Neural crest cell (in vitro differentiated cells): ENCODE data around the gene MAP2K1. TPM values are rescaled to one million over a fixed set of nuclear protein-coding genes. Genes with fewer than 3 reads are reported as not detected.
"Not testable (repeated sequence)": the region's sequence is repeated elsewhere in the genome, so short reads cannot be mapped to it uniquely, and the experiment has no call there.

Experiments used
- DNase-seq: peaks from one replicate; pipeline ENCODE4 v3.0.0; 2021; ENCODE audit warnings: low read depth, mixed read lengths, low spot score
- H3K27ac Mint-ChIP-seq: one replicate; pipeline ENCODE4 v1.8.0; 2021; ENCODE audit warnings: mild to moderate bottlenecking, mixed read lengths; ENCODE audit not compliant: unreplicated experiment
- H3K27me3 Mint-ChIP-seq: 2 replicates; pipeline ENCODE4 v1.8.0; 2021; ENCODE audit warnings: low read depth, mild to moderate bottlenecking, mixed read lengths
- H3K36me3 Mint-ChIP-seq: 2 replicates; pipeline ENCODE4 v1.8.0; 2021; ENCODE audit warnings: low read depth, mild to moderate bottlenecking, mixed read lengths
- H3K4me1 Mint-ChIP-seq: 2 replicates; pipeline ENCODE4 v1.8.0; 2021; ENCODE audit warnings: mixed read lengths
- H3K4me3 Mint-ChIP-seq: one replicate; pipeline ENCODE4 v1.8.0; 2021; ENCODE audit warnings: mild to moderate bottlenecking, mixed read lengths
- H3K9me3 Mint-ChIP-seq: 2 replicates; pipeline ENCODE4 v1.8.0; 2021; ENCODE audit warnings: mixed read lengths
- long read RNA-seq: library from polyadenylated mRNA; unstranded; transcript quantifications from one replicate; pipeline ENCODE4 v2.0.0, GENCODE V29; 2020
- total RNA-seq: library from RNA; stranded (reverse); gene quantifications from 2 replicates; pipeline ENCODE4 v1.2.1, GENCODE V29; 2021
- TF ChIP-seq, protein P1 (sequence below): fragments of 200-600 bp; sonication (generic); conservative IDR thresholded peaks from 2 replicates; pipeline ENCODE4 v1.5.0; 2021; ENCODE audit warnings: antibody characterized with exemption, mild to moderate bottlenecking

The MAP2K1 gene
- total RNA-seq, result 43.3 and 43.4 TPM in 2 replicates
- long read RNA-seq, partial matches to known transcripts, result 2 of 14 reads
- long read RNA-seq, other reads (novel, unspliced or antisense), result 12 of 14 reads

DNA sequence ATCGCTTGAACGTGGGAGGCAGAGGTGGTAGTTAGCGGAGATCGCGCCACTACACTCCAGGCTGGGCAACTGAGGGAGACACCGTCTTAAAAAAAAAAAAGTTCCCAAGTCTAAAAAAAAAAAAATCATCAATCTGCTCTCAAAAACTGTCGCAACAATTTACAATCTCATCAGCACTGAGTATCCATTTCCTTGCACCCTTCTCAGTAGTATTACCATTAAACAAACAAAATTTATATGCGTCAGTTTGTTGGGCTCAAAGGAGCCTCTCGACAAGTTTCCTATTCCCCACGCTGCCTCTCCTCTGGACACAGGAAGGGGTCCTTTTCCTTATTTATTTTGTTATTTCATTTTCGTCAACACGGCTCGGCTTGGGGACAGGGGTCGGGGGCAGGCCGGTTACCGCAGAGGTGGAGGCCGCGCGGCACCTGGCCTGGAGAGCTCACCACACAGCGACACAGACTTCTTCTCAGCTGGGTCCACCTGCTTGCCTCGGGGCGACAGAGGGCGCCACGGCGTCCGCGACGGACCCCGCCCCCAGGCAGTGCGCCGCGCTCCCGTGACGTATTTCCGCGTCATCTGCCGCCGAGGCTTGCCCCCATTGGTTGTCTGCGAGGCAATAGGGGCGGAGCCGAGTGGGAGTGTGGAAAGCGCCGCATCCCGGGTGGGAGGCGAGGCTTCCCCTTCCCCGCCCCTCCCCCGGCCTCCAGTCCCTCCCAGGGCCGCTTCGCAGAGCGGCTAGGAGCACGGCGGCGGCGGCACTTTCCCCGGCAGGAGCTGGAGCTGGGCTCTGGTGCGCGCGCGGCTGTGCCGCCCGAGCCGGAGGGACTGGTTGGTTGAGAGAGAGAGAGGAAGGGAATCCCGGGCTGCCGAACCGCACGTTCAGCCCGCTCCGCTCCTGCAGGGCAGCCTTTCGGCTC is at the start of gene MAP2K1:
Gene MAP2K1 (plus strand): TSS at position 709 of the 920 bp plus-strand sequence. CDS start 436 bp downstream, outside the sequence.
- H3K36me3 Mint-ChIP-seq, result no peaks in the 10 kb centered on the region
- H3K9me3 Mint-ChIP-seq, result no peaks in the 10 kb centered on the region
- TF ChIP-seq, protein P1, sequence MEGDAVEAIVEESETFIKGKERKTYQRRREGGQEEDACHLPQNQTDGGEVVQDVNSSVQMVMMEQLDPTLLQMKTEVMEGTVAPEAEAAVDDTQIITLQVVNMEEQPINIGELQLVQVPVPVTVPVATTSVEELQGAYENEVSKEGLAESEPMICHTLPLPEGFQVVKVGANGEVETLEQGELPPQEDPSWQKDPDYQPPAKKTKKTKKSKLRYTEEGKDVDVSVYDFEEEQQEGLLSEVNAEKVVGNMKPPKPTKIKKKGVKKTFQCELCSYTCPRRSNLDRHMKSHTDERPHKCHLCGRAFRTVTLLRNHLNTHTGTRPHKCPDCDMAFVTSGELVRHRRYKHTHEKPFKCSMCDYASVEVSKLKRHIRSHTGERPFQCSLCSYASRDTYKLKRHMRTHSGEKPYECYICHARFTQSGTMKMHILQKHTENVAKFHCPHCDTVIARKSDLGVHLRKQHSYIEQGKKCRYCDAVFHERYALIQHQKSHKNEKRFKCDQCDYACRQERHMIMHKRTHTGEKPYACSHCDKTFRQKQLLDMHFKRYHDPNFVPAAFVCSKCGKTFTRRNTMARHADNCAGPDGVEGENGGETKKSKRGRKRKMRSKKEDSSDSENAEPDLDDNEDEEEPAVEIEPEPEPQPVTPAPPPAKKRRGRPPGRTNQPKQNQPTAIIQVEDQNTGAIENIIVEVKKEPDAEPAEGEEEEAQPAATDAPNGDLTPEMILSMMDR, result peak; percentile 63
- peak within 1 kb of the TSS; percentile 98 for H3K27ac Mint-ChIP-seq
- peaks cover 33% of the 10 kb centered on the region for H3K4me1 Mint-ChIP-seq
- peak within 1 kb of the TSS; percentile 94 for H3K4me3 Mint-ChIP-seq
- no peaks in the 10 kb centered on the region for H3K27me3 Mint-ChIP-seq
- peak; percentile 94 for DNase-seq

DNA sequence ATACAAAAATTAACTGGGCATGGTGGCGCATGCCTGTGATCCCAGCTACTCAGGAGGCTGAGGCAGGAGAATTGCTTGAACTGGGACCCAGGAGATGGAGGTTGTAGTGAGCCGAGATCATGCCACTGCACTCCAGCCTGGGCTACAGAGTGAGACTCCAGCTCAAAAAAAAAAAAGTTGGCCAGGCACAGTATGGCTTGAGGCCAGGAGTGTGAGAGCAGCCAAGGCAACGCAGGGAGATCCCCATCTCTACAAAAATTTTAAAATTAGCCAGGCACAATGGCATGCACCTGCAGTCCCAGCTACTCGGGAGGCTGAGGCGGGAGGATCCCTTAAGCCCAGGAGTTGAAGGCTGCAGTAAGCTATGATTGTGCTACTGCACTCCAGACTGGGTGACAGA is 38.2 kb upstream of the MAP2K1 start:
- H3K9me3 Mint-ChIP-seq, H3K27ac Mint-ChIP-seq, H3K27me3 Mint-ChIP-seq, H3K4me3 Mint-ChIP-seq, DNase-seq, H3K4me1 Mint-ChIP-seq, H3K36me3 Mint-ChIP-seq: not testable (repeated sequence)

DNA sequence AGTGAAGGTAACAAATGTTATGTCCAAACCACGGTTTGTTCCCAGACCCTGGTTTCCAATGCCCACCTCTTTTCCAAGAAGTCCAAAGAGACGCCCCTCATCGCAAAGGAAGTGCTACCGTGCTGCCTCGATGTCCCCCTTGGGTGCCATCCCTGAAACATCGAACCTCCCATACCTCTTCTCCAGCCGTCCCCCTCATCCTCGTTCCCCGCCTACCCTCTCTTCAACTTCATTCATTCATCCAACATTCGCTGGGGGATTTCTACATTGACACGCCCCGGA is 30.7 kb upstream of the MAP2K1 start:
- peaks cover 8% of the 10 kb centered on the region for H3K36me3 Mint-ChIP-seq
- no peak for DNase-seq
- peak overlapping the region; percentile 93 for H3K4me3 Mint-ChIP-seq
- peak overlapping the region; percentile 97 for H3K27ac Mint-ChIP-seq
- TF ChIP-seq, protein P1, result no peak
- H3K27me3 Mint-ChIP-seq, result no peaks in the 10 kb centered on the region
- peaks cover 23% of the 10 kb centered on the region for H3K4me1 Mint-ChIP-seq
- H3K9me3 Mint-ChIP-seq, result no peaks in the 10 kb centered on the region

DNA sequence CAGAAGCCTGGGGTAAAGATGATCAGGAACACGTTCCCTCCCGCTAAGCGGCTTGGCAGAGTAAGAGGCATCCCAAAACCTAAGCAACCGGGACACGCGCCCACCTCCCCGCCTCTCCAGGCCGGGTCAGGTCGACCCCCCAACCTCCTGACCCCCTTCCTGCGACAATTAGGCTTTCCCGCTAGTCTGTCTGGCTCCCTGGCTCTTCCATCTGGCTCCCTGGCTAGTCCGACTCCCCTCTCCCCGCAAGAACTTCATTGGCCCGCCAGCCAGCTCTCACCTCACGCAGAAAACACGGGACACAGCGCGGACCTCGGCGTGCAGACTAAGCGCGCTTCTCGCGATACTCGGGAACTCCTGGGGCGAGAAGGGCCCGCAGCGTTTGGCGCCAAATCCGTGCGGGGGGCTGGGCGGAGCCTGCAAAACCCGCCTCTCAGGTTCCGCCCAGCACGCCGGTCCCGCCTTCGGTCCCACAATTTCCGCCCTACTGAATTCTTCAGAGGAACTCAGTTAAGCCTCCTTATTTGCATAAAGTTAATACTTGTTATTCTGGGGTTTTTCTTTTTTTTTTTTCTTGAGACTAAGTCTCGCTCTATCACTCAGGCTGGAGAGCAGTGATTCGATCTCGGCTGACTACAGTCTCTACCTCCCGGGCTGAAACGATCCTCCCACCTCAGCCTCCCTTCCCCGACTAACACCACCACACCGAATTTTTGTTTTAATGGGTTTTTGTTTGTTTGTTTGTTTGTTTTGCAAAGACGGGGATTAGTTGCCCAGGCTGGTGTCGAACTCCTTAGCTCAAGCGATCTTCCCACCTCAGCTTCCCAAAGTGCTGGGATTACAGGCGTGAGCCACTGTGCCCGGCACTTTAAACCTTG is 30.1 kb upstream of the MAP2K1 start, which contains the start of gene TIPIN:
Gene TIPIN (minus strand): TSS at position 327 of the 878 bp plus-strand sequence. CDS start 3,738 bp downstream, outside the sequence.
- Mint-ChIP-seq H3K27me3 (no peaks in the 10 kb centered on the region), H3K27ac (peak within 1 kb of the TSS; percentile 97), H3K4me1 (peaks cover 23% of the 10 kb centered on the region), H3K36me3 (peaks cover 8% of the 10 kb centered on the region), H3K9me3 (no peaks in the 10 kb centered on the region), H3K4me3 (peak within 1 kb of the TSS; percentile 93)
- TF ChIP-seq, protein P1, result no peak
- peak; percentile 94 for DNase-seq

DNA sequence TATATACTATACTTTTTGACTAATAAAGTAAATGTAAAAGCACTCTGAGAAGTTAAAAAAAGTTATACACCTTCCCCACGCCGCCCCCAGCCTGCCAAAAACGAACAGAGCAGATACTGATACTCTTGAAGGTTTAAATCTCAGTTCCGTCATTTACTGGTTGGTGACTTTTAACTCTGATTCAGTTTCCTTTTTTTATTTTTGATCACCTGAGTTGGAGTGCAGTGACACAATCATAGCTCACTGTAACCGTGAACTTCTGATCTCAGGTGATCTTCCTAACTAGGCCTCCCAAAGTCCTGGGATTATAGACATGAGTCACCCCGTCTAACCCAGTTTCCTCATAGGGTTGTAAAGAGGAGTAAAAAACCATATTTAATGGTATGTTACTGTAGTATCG is 27.0 kb upstream of the MAP2K1 start:
- H3K36me3 Mint-ChIP-seq, result no peaks in the 10 kb centered on the region
- H3K9me3 Mint-ChIP-seq, result no peaks in the 10 kb centered on the region
- no peak for DNase-seq
- H3K27ac Mint-ChIP-seq, result no peak overlapping the region
- TF ChIP-seq, protein P1, result no peak
- peak overlapping the region; percentile 64 for H3K4me3 Mint-ChIP-seq
- peaks cover 15% of the 10 kb centered on the region for H3K4me1 Mint-ChIP-seq
- H3K27me3 Mint-ChIP-seq, result no peaks in the 10 kb centered on the region

DNA sequence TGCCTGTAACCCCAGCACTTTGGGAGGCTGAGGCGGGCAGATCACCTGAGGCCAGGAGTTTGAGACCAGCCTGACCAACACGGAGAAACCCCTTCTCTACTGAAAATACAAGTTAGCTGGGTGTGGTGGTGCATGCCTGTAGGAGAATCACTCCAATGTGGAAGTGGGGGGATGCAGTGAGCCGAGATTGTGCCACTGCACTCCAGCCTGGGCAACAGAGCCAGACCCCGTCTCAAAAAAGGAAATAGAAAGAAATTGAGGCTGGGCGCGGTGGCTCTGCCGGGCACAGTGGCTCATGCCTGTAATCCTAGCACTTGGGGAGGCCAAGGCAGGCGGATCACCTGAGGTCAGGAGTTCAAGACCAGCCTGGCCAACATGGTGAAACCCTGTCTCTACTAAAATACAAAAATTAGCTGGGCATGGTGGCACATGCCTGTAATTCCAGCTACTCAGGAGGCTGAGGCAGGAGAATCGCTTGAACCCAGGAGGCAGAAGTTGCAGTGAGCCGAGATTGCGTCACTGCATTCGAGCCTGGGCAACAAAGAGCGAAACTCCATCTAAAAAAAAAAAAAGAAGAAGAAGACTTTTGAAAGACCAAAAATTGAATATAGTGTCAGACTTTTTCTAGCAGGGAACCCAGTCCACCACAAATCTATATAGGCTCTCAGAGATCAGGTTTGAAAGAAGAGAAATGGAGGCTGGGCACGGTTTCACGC is 24.8 kb upstream of the MAP2K1 start:
- not testable (repeated sequence) for H3K27me3 Mint-ChIP-seq, H3K4me3 Mint-ChIP-seq, H3K27ac Mint-ChIP-seq, DNase-seq, H3K4me1 Mint-ChIP-seq, H3K36me3 Mint-ChIP-seq, H3K9me3 Mint-ChIP-seq
